Measurements from ENCODE around the gene NLRC5.

Gene NLRC5

GRCh38 chr16:57110937-57111336 is 121.6 kb downstream of the NLRC5 start:
- TF ChIP-seq CTCF (IDR thresholded peaks at IDR 0.05; ENCODE audit: low read depth, low read length): no peak
- no peak overlapping the region for H3K4me3 ChIP-seq (ENCODE audit: low read depth, low read length)

GRCh38 chr16:57111420-57111819 is 122.1 kb downstream of the NLRC5 start:
- no peak overlapping the region for H3K4me3 ChIP-seq (ENCODE audit: low read depth, low read length)
- no peak for TF ChIP-seq CTCF (IDR thresholded peaks at IDR 0.05; ENCODE audit: low read depth, low read length)

GRCh38 chr16:57112403-57113041 is 123.2 kb downstream of the NLRC5 start:
- no peak overlapping the region for H3K4me3 ChIP-seq (ENCODE audit: low read depth, low read length)
- no peak for TF ChIP-seq CTCF (IDR thresholded peaks at IDR 0.05; ENCODE audit: low read depth, low read length)

GRCh38 chr16:57113042-57113453 is 123.7 kb downstream of the NLRC5 start:
- TF ChIP-seq CTCF (IDR thresholded peaks at IDR 0.05; ENCODE audit: low read depth, low read length): no peak
- H3K4me3 ChIP-seq (ENCODE audit: low read depth, low read length): no peak overlapping the region

GRCh38 chr16:57113664-57114063 is 124.3 kb downstream of the NLRC5 start:
- TF ChIP-seq CTCF (IDR thresholded peaks at IDR 0.05; ENCODE audit: low read depth, low read length): no peak

GRCh38 chr16:57115168-57115513 is 125.8 kb downstream of the NLRC5 start:
- TF ChIP-seq CTCF (IDR thresholded peaks at IDR 0.05; ENCODE audit: low read depth, low read length): no peak
- H3K4me3 ChIP-seq (ENCODE audit: low read depth, low read length): no peak overlapping the region

More at GRCh38 chr16:57113664-57114063, 124.3 kb downstream of the NLRC5 start:
- H3K4me3 ChIP-seq (ENCODE audit: low read depth, low read length): no peak overlapping the region

- H3K4me3 ChIP-seq (ENCODE audit: low read depth, low read length): no peak overlapping the region
- TF ChIP-seq CTCF (IDR thresholded peaks at IDR 0.05; ENCODE audit: low read depth, low read length): no peak
Observed at GRCh38 chr16:57115514-57116182, 126.3 kb downstream of the NLRC5 start.

Measured in WI38 (cell line).